Calu3 (cell line): ENCODE data around the gene TBC1D13. TPM values are rescaled to one million over a fixed set of nuclear protein-coding genes. Genes with fewer than 3 reads are reported as not detected.

Source experiments
- BruUV-seq: library from RNA; stranded (reverse); fragments of 400-500 nt; replicated peaks from 2 replicates; lab custom pipeline; 2021; lab: Mats Ljungman, UMichigan
- CTCF ChIA-PET: fragments of 300-600 bp; sonication (Branson Sonifier 250); formaldehyde crosslinking; loops from one replicate; lab custom pipeline; 2022; ENCODE audit warnings: antibody characterized with exemption; lab: Charles Lee
- DNase-seq: peaks from one replicate; pipeline ENCODE4 v3.0.0; 2022
- H3K27ac Mint-ChIP-seq: one replicate; pipeline ENCODE4 v1.8.0; 2022; ENCODE audit warnings: mixed read lengths; ENCODE audit not compliant: unreplicated experiment
- H3K27me3 Mint-ChIP-seq: one replicate; pipeline ENCODE4 v1.8.0; 2022; ENCODE audit warnings: mixed read lengths; ENCODE audit not compliant: unreplicated experiment
- H3K36me3 Mint-ChIP-seq: one replicate; pipeline ENCODE4 v1.8.0; 2022; ENCODE audit warnings: mild to moderate bottlenecking, moderate library complexity, mixed read lengths; ENCODE audit not compliant: insufficient read depth, unreplicated experiment
- H3K4me1 Mint-ChIP-seq: one replicate; pipeline ENCODE4 v1.8.0; 2022; ENCODE audit warnings: mild to moderate bottlenecking, low read depth, mixed read lengths; ENCODE audit not compliant: unreplicated experiment
- H3K4me3 Mint-ChIP-seq: one replicate; pipeline ENCODE4 v1.8.0; 2022; ENCODE audit warnings: mild to moderate bottlenecking, low read depth, moderate library complexity, mixed read lengths; ENCODE audit not compliant: unreplicated experiment
- H3K9me3 Mint-ChIP-seq: one replicate; pipeline ENCODE4 v1.8.0; 2022; ENCODE audit warnings: low read depth, mixed read lengths; ENCODE audit not compliant: unreplicated experiment
- intact Hi-C: fragments of 100-400 bp; cut with micrococcal nuclease; formaldehyde crosslinking; loops from one replicate; pipeline ENCODE4 v1.10.0; 2022; ENCODE audit not compliant: unreplicated experiment
- total RNA-seq: library from RNA; stranded (reverse); gene quantifications from 2 replicates; pipeline ENCODE4 v1.2.3, GENCODE V29; 2022
- TF ChIP-seq, protein P1 (sequence below): fragments of 200-600 bp; IDR thresholded peaks from one replicate; pipeline ENCODE4 v1.8.0; 2022; ENCODE audit warnings: antibody characterized with exemption; ENCODE audit not compliant: unreplicated experiment

The TBC1D13 gene
- total RNA-seq, 1 experiment from 2014 or later: 16.6 TPM

DNA sequence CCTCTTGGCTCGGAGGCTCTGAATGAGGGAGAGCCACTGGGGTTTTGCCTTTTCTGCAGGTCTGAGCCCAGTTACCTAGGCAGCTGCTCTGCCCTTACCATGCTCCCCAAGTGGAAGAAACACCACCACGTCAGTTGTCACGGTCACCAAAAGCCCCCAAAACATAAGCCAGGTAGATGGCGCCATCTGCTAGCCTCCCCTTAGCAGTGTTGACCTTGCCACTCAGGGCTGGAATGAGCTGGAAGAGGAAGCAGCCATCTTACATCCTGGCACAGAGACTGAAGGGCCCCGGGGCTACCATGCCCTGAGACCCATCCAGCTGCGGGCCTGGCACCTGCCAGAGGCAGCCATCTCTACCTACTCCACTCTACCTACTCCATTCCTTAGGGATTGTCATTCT, 22.7 kb upstream of the TBC1D13 start:
- CTCF ChIA-PET: no interaction called here
- intact Hi-C loops: no loop called here
- no peak for DNase-seq
- Mint-ChIP-seq H3K4me3 (no peak overlapping the region), H3K36me3 (no peaks in the 10 kb centered on the region), H3K4me1 (peaks cover 13% of the 10 kb centered on the region), H3K27ac (no peak overlapping the region), H3K27me3 (no peaks in the 10 kb centered on the region), H3K9me3 (no peaks in the 10 kb centered on the region)
- no TSS peak for BruUV-seq
- TF ChIP-seq, protein P1, sequence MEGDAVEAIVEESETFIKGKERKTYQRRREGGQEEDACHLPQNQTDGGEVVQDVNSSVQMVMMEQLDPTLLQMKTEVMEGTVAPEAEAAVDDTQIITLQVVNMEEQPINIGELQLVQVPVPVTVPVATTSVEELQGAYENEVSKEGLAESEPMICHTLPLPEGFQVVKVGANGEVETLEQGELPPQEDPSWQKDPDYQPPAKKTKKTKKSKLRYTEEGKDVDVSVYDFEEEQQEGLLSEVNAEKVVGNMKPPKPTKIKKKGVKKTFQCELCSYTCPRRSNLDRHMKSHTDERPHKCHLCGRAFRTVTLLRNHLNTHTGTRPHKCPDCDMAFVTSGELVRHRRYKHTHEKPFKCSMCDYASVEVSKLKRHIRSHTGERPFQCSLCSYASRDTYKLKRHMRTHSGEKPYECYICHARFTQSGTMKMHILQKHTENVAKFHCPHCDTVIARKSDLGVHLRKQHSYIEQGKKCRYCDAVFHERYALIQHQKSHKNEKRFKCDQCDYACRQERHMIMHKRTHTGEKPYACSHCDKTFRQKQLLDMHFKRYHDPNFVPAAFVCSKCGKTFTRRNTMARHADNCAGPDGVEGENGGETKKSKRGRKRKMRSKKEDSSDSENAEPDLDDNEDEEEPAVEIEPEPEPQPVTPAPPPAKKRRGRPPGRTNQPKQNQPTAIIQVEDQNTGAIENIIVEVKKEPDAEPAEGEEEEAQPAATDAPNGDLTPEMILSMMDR: no peak

DNA sequence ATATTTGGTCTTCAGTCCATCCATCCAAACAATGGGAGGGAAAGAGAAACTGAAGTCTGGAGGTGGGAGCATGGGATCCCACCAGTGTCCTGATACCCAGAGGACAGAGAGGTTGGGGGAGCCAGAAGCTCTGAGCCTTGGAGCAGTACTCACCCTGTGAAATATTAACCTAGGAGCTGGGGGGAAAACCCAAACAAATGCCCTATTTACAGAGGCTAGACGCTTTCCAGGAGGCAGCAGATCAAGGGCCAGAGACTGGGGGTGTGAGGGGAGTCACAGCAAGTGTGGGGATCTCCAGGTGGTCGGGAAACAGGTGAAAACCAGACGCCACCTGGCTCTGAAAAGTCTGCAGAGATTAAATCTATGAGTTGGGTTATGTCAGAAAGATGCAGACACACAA, 21.6 kb upstream of the TBC1D13 start:
- no peak for DNase-seq
- intact Hi-C loops: no loop called here
- H3K27ac Mint-ChIP-seq: no peak overlapping the region
- peaks cover 17% of the 10 kb centered on the region for H3K4me1 Mint-ChIP-seq
- peaks cover 2% of the 10 kb centered on the region for H3K36me3 Mint-ChIP-seq
- no peak overlapping the region for H3K4me3 Mint-ChIP-seq
- H3K9me3 Mint-ChIP-seq: no peaks in the 10 kb centered on the region
- TF ChIP-seq, protein P1: no peak
- no peaks in the 10 kb centered on the region for H3K27me3 Mint-ChIP-seq
- no TSS peak for BruUV-seq
- CTCF ChIA-PET: no interaction called here

DNA sequence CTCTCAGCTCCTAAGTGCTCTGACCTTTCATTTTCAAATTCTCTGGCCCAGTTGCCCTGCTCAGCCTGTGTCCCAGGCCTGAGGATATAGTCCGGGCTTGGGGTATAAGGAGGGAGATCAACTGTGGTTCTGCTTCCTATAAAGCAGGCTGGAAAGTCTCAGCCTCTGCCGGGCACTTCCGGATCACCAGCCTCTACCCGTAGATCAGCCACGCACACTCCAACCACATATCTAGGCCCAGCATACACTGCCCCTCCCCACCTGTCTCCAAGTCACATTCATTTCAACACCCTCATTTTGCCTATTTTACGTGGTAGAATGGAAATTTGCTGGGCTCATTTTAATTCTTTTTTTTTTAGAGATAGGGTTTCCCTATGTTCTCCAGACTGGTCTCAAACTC, 18.4 kb upstream of the TBC1D13 start:
- Mint-ChIP-seq H3K27me3 (no peaks in the 10 kb centered on the region), H3K27ac (no peak overlapping the region), H3K4me3 (no peak overlapping the region), H3K36me3 (peaks cover 24% of the 10 kb centered on the region), H3K9me3 (no peaks in the 10 kb centered on the region), H3K4me1 (peaks cover 21% of the 10 kb centered on the region)
- BruUV-seq: no TSS peak
- intact Hi-C loops: no loop called here
- TF ChIP-seq, protein P1: no peak
- CTCF ChIA-PET: no interaction called here
- DNase-seq: no peak

DNA sequence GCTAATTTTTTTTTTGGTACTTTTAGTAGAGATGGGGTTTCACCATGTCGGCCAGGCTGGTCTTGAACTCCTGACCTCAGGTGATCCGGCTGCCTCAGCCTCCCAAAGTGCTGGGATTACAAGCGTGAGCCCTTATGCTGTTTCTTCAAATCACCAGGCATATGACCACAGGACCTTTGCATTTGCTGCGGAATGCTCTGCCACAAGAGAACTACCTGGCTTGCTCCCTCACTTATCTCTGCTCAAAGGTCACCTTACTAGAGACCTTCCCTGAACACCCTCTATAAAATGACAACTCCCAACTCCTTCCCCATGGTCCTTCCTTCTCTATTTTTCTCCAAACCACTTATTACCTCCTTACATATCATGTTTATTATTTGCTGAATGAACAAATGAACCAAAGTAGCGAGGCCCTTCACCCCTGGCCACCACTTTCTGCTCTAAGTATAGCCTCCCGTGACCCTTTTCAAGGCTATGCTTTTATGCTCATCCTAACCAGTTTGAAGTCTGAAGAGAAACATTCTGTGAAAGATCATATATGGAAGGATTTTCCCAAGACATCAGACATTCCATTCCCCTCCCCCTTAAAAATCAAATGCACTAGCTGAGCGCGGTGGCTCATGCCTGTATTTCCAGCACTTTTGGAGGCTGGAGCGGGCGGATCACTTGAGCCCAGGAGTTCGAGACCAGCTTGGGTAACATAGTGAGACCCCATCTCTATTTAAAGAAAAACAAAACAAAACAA, 16.6 kb upstream of the TBC1D13 start:
- intact Hi-C loops: no loop called here
- Mint-ChIP-seq H3K4me1 (peaks cover 12% of the 10 kb centered on the region), H3K27ac (no peak overlapping the region), H3K9me3 (peaks cover 5% of the 10 kb centered on the region), H3K4me3 (peak overlapping the region; percentile 84), H3K27me3 (no peaks in the 10 kb centered on the region), H3K36me3 (peaks cover 24% of the 10 kb centered on the region)
- TF ChIP-seq, protein P1: no peak
- no peak for DNase-seq
- no TSS peak for BruUV-seq
- CTCF ChIA-PET: interaction anchor here (0.6 kb wide), 1 partner anchor 48 kb away, joined by 4 read pairs; the partner anchor contains the start of gene ENDOG
